ENCODE measurements around the gene THSD8.

DNA sequence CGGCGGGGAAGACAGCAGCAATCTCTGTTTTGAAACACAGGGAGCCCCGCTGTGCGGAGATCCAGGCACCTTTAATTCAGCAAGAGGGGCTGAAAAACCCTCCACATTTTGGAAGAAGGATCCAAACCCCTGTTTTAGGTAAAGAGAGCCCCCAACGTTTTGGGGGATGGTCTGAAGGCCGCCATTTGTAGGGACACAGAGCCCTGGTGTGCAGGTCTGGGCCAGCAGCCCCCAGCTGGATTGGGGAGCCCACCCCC, 23.0 kb upstream of the THSD8 start:
- TF ChIP-seq, protein P1, sequence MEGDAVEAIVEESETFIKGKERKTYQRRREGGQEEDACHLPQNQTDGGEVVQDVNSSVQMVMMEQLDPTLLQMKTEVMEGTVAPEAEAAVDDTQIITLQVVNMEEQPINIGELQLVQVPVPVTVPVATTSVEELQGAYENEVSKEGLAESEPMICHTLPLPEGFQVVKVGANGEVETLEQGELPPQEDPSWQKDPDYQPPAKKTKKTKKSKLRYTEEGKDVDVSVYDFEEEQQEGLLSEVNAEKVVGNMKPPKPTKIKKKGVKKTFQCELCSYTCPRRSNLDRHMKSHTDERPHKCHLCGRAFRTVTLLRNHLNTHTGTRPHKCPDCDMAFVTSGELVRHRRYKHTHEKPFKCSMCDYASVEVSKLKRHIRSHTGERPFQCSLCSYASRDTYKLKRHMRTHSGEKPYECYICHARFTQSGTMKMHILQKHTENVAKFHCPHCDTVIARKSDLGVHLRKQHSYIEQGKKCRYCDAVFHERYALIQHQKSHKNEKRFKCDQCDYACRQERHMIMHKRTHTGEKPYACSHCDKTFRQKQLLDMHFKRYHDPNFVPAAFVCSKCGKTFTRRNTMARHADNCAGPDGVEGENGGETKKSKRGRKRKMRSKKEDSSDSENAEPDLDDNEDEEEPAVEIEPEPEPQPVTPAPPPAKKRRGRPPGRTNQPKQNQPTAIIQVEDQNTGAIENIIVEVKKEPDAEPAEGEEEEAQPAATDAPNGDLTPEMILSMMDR (IDR thresholded peaks at IDR 0.05; ENCODE audit: low read depth, low read length, missing input control) = no peak
- TF ChIP-seq TAF1 (conservative IDR thresholded peaks at IDR 0.05) (no peak), RAD21 (IDR thresholded peaks at IDR 0.05) (no peak), RXRA (IDR thresholded peaks at IDR 0.05) (no peak), EGR1 (IDR thresholded peaks at IDR 0.05; ENCODE audit: low read depth in 2 of 2) (no peak), YY1 (IDR thresholded peaks at IDR 0.05) (no peak), SP1 (IDR thresholded peaks at IDR 0.05) (no peak), HNF4A (conservative IDR thresholded peaks at IDR 0.05) (no peak)
- TF ChIP-seq, protein P2, sequence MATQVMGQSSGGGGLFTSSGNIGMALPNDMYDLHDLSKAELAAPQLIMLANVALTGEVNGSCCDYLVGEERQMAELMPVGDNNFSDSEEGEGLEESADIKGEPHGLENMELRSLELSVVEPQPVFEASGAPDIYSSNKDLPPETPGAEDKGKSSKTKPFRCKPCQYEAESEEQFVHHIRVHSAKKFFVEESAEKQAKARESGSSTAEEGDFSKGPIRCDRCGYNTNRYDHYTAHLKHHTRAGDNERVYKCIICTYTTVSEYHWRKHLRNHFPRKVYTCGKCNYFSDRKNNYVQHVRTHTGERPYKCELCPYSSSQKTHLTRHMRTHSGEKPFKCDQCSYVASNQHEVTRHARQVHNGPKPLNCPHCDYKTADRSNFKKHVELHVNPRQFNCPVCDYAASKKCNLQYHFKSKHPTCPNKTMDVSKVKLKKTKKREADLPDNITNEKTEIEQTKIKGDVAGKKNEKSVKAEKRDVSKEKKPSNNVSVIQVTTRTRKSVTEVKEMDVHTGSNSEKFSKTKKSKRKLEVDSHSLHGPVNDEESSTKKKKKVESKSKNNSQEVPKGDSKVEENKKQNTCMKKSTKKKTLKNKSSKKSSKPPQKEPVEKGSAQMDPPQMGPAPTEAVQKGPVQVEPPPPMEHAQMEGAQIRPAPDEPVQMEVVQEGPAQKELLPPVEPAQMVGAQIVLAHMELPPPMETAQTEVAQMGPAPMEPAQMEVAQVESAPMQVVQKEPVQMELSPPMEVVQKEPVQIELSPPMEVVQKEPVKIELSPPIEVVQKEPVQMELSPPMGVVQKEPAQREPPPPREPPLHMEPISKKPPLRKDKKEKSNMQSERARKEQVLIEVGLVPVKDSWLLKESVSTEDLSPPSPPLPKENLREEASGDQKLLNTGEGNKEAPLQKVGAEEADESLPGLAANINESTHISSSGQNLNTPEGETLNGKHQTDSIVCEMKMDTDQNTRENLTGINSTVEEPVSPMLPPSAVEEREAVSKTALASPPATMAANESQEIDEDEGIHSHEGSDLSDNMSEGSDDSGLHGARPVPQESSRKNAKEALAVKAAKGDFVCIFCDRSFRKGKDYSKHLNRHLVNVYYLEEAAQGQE (IDR thresholded peaks at IDR 0.05) = no peak
- TF ChIP-seq, protein P3, sequence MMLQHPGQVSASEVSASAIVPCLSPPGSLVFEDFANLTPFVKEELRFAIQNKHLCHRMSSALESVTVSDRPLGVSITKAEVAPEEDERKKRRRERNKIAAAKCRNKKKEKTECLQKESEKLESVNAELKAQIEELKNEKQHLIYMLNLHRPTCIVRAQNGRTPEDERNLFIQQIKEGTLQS (IDR thresholded peaks at IDR 0.05) = no peak

Measured in liver (tissue), 3 donors.